Esophagus muscularis mucosa (tissue), 4 donors: ENCODE measurements around the gene EIF4G3. TPM values are rescaled to one million over a fixed set of nuclear protein-coding genes. Genes with fewer than 3 reads are reported as not detected.

Experiments used
- DNase-seq: peaks from one replicate; pipeline ENCODE4 v3.0.0-alpha.2; 2017; ENCODE audit errors: extremely low spot score
- H3K27ac ChIP-seq, 4 donors: fragments of 200-600 bp; sonication (generic); replicated peaks in 1 of 4; 1 replicate in 3 of 4; 2 replicates in 1 of 4; pipeline ENCODE4 v1.5.1; 2016 to 2019; ENCODE audit warnings: mild to moderate bottlenecking in 1 of 4
- H3K27me3 ChIP-seq, 4 donors: fragments of 200-600 bp; sonication (generic); one replicate each; pipeline versions ENCODE4 v1.5.1 to v1.6.0; 2016 to 2019
- H3K36me3 ChIP-seq, 4 donors: fragments of 200-600 bp; sonication (generic); one replicate each; pipeline ENCODE4 v1.5.1; 2016 to 2019
- H3K4me1 ChIP-seq, 4 donors: fragments of 200-600 bp; sonication (generic); one replicate each; pipeline ENCODE4 v1.5.1; 2016 to 2019
- H3K4me3 ChIP-seq, 4 donors: fragments of 200-600 bp; sonication (generic); 1 replicate in 2 of 4; 2 replicates in 2 of 4; pipeline ENCODE4 v1.5.1; 2016 to 2019; ENCODE audit warnings: mild to moderate bottlenecking in 4 of 4, moderate library complexity in 1 of 4
- H3K9me3 ChIP-seq, 4 donors: fragments of 200-600 bp; sonication (generic); 1 replicate in 3 of 4; 2 replicates in 1 of 4; pipeline ENCODE4 v1.5.1; 2016 to 2019
- EP300 ChIP-seq: sonication (generic); formaldehyde crosslinking; IDR thresholded peaks from one replicate; pipeline ENCODE4 v1.6.1; 2017; ENCODE audit warnings: antibody characterized with exemption
- POLR2A ChIP-seq: fragments of 450-650 bp; IDR thresholded peaks from one replicate; pipeline ENCODE4 v1.6.1; 2017; ENCODE audit warnings: antibody characterized with exemption, moderate library complexity, mild to moderate bottlenecking, low read depth
- POLR2AphosphoS5 ChIP-seq, 2 donors: sonication (generic); formaldehyde crosslinking; IDR thresholded peaks; one replicate each; pipeline ENCODE4 v1.6.1; 2017; ENCODE audit warnings: antibody characterized with exemption in 2 of 2
- WGBS: methylation state at CpG from one replicate; pipeline ENCODE4 v1.1.5; 2018; 5-methylcytosine and 5-hydroxymethylcytosine counted together
- intact Hi-C: fragments of 100-400 bp; cut with DNase I; formaldehyde crosslinking; loops from one replicate; pipeline ENCODE4 v1.15.1; 2023
- total RNA-seq, 4 donors: library from RNA; depleted of rRNA; stranded (reverse); fragments of >200 nt; gene quantifications; one replicate each; pipeline versions ENCODE4 v1.1.0 to v1.2.1, GENCODE V29; 2016
- TF ChIP-seq, protein P1 (sequence below), 3 experiments: fragments of 200-600 bp in 2 of 3; fragments of 450-650 bp in 1 of 3; sonication (generic) in 2 of 3; IDR thresholded peaks; one replicate each; pipeline ENCODE4 v1.5.1; 2017 to 2019; ENCODE audit warnings: antibody characterized with exemption in 3 of 3, mild to moderate bottlenecking in 2 of 3, moderate library complexity in 1 of 3

The EIF4G3 gene
- total RNA-seq, 4 donors from 2014 or later = 43.7 to 64.0 (median 62.2) TPM

DNA sequence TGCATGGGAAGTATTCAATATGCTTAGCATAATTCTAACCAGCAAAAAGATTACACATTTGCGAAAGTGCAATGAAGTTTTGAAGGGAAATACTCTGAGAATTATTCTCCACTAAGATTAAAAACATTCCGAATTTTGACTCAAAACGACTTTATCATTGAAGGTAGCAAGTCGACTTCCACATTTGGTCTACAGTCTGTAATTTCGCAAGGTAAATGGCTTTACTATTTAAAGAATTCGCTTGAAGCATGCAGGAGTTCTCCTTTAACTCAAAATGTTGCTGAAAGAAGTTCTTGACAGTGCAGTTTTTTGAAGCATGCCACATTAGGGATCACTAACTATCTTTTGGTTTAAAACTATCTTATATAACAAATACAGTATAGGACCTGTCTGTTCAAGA is 228.6 kb downstream of the EIF4G3 start:
- Histone ChIP-seq H3K4me3 (no peak overlapping the region), H3K4me1 (no peaks in the 10 kb centered on the region), H3K27me3 (no peaks in the 10 kb centered on the region), H3K9me3 (no peaks in the 10 kb centered on the region), H3K27ac (no peak overlapping the region), H3K36me3 (peaks cover 0 to 21% (median 3%) of the 10 kb centered on the region in 4 donors)
- intact Hi-C loops = no loop called here
- no peak for DNase-seq
- WGBS = 86% methylated on average over 6 of the region's 6 CpGs
- TF ChIP-seq EP300 = no peak
- TF ChIP-seq, protein P1, sequence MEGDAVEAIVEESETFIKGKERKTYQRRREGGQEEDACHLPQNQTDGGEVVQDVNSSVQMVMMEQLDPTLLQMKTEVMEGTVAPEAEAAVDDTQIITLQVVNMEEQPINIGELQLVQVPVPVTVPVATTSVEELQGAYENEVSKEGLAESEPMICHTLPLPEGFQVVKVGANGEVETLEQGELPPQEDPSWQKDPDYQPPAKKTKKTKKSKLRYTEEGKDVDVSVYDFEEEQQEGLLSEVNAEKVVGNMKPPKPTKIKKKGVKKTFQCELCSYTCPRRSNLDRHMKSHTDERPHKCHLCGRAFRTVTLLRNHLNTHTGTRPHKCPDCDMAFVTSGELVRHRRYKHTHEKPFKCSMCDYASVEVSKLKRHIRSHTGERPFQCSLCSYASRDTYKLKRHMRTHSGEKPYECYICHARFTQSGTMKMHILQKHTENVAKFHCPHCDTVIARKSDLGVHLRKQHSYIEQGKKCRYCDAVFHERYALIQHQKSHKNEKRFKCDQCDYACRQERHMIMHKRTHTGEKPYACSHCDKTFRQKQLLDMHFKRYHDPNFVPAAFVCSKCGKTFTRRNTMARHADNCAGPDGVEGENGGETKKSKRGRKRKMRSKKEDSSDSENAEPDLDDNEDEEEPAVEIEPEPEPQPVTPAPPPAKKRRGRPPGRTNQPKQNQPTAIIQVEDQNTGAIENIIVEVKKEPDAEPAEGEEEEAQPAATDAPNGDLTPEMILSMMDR (IDR thresholded peaks at IDR 0.05) = no peak
- TF ChIP-seq POLR2A = no peak
- TF ChIP-seq POLR2AphosphoS5 (IDR thresholded peaks at IDR 0.05) = no peak

DNA sequence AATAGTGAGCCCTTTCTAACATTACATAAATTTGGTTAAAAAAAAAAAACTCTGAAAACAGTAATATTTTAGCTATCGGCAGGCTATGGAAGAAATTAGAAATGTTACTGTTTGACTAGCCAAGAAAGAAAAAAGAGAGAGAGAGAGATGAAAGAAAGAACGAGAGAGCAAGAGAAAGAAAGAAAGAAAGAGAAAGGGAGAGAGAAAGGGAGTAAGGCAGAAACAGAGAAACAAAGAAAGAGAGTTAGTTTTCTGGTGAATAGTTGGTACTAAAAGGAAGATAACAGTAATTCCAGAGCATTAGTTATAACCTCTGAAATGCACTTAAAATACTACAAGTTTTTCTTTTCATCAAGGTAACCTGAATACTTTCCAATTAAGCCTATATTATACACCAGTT is 229.3 kb downstream of the EIF4G3 start:
- H3K27ac ChIP-seq = no peak overlapping the region
- intact Hi-C loops = no loop called here
- DNase-seq = no peak
- TF ChIP-seq POLR2AphosphoS5 (IDR thresholded peaks at IDR 0.05) (no peak), POLR2A (no peak), EP300 (no peak)
- TF ChIP-seq, protein P1 (IDR thresholded peaks at IDR 0.05) = no peak
- WGBS = 79% methylated on average over 2 of the region's 2 CpGs
- H3K36me3 ChIP-seq = peaks cover 0 to 22% (median 3%) of the 10 kb centered on the region in 4 donors
- no peaks in the 10 kb centered on the region for H3K27me3 ChIP-seq
- no peak overlapping the region for H3K4me3 ChIP-seq
- H3K9me3 ChIP-seq = no peaks in the 10 kb centered on the region
- H3K4me1 ChIP-seq = no peaks in the 10 kb centered on the region

GRCh38 chr1:20936621-20937020 is 240.1 kb downstream of the EIF4G3 start:
- WGBS = 61% methylated on average over 2 of the region's 2 CpGs
- Histone ChIP-seq H3K36me3 (peaks cover 4 to 24% (median 15%) of the 10 kb centered on the region in 4 donors), H3K4me1 (peaks cover 0 to 9% (median 3%) of the 10 kb centered on the region in 4 donors), H3K27ac (no peak overlapping the region), H3K4me3 (peak overlapping the region in 2 of 4 donors; percentile 24 to 27), H3K9me3 (no peaks in the 10 kb centered on the region), H3K27me3 (no peaks in the 10 kb centered on the region)
- intact Hi-C loops = no loop called here
- TF ChIP-seq POLR2AphosphoS5 (IDR thresholded peaks at IDR 0.05) = no peak
- TF ChIP-seq EP300 = no peak
- TF ChIP-seq, protein P1 (IDR thresholded peaks at IDR 0.05) = no peak
- TF ChIP-seq POLR2A = no peak
- DNase-seq = no peak

- WGBS = 67% methylated on average over 2 of the region's 2 CpGs
- peaks cover 0 to 20% (median 11%) of the 10 kb centered on the region in 4 donors for H3K36me3 ChIP-seq
- H3K9me3 ChIP-seq = no peaks in the 10 kb centered on the region
- intact Hi-C loops = no loop called here
- H3K4me1 ChIP-seq = peaks cover 0 to 9% (median 3%) of the 10 kb centered on the region in 4 donors
- no peak for TF ChIP-seq POLR2AphosphoS5 (IDR thresholded peaks at IDR 0.05)
- no peak for TF ChIP-seq POLR2A
- TF ChIP-seq, protein P1 (IDR thresholded peaks at IDR 0.05) = no peak
- no peak for TF ChIP-seq EP300
- no peak for DNase-seq
- no peak overlapping the region for H3K27ac ChIP-seq
- no peaks in the 10 kb centered on the region for H3K27me3 ChIP-seq
- H3K4me3 ChIP-seq = no peak overlapping the region
Measured at GRCh38 chr1:20936216-20936615, 240.5 kb downstream of the EIF4G3 start.

DNA sequence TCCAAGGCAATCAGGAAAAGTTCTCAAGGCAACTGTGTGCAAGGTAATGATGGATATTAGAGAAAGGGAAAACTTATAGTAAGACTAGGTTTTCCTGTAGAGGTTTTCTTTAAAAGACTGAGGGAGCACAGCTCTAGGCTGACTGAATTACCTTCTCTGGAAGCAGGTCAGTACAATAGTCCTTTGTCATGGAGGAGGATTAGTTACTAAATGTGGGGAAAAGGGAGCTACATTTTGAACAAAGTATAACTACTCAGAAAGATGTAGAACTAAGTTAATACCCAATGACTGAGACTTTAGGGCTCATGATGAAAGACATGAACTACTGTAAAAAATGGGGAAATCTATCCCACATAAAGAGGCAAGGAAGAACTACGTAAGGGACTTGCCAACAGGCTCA is 241.0 kb downstream of the EIF4G3 start:
- Histone ChIP-seq H3K27me3 (no peaks in the 10 kb centered on the region), H3K9me3 (no peaks in the 10 kb centered on the region), H3K4me1 (peaks cover 0 to 9% (median 3%) of the 10 kb centered on the region in 4 donors), H3K4me3 (no peak overlapping the region), H3K36me3 (peaks cover 0 to 18% (median 7%) of the 10 kb centered on the region in 4 donors), H3K27ac (no peak overlapping the region)
- WGBS = 85% methylated on average over 1 of the region's 1 CpG
- intact Hi-C loops = no loop called here
- TF ChIP-seq POLR2A (no peak), POLR2AphosphoS5 (IDR thresholded peaks at IDR 0.05) (no peak), EP300 (no peak)
- TF ChIP-seq, protein P1 (IDR thresholded peaks at IDR 0.05) = no peak
- no peak for DNase-seq
